Mesenchymal stem cell (in vitro differentiated cells and primary cell): Measurements from ENCODE around the gene POLRMT.

ENCODE experiments used
- DNase-seq: peaks from one replicate; pipeline ENCODE4 v3.0.0-alpha.2; 2013
- H2AFZ ChIP-seq: one replicate; pipeline ENCODE4 v1.6.1; 2013; ENCODE audit warnings: low read depth, mild to moderate bottlenecking, control low read depth, inconsistent platforms, low read length, moderate library complexity
- H2AK5ac ChIP-seq: 2 replicates; pipeline ENCODE4 v1.6.1; 2013; ENCODE audit warnings: low read length, moderate library complexity, mild to moderate bottlenecking, inconsistent platforms; ENCODE audit not compliant: severe bottlenecking
- H2BK120ac ChIP-seq: one replicate; pipeline ENCODE4 v1.6.1; 2013; ENCODE audit warnings: low read depth, mild to moderate bottlenecking, inconsistent platforms, low read length, moderate library complexity
- H2BK12ac ChIP-seq, 2 experiments: one replicate each; pipeline ENCODE4 v1.6.1; 2013; ENCODE audit warnings: inconsistent platforms in 2 of 2, low read length in 2 of 2, mild to moderate bottlenecking in 2 of 2, moderate library complexity in 2 of 2, control low read depth in 1 of 2
- H2BK15ac ChIP-seq: one replicate; pipeline ENCODE4 v1.6.1; 2013; ENCODE audit warnings: mild to moderate bottlenecking, low read depth, inconsistent platforms; ENCODE audit not compliant: poor library complexity, severe bottlenecking
- H2BK5ac ChIP-seq: 2 replicates; pipeline ENCODE4 v1.6.1; 2013; ENCODE audit warnings: low read depth, mild to moderate bottlenecking, low read length, control low read depth, inconsistent platforms; ENCODE audit not compliant: poor library complexity, severe bottlenecking
- H3K14ac ChIP-seq, 2 experiments: one replicate each; pipeline ENCODE4 v1.6.1; 2013; ENCODE audit warnings: inconsistent platforms in 2 of 2, low read length in 2 of 2, control low read depth in 1 of 2, mild to moderate bottlenecking in 1 of 2, moderate library complexity in 1 of 2
- H3K18ac ChIP-seq, 2 experiments: one replicate each; pipeline ENCODE4 v1.6.1; 2013; ENCODE audit warnings: inconsistent platforms in 2 of 2, low read length in 2 of 2, control low read depth in 1 of 2, low read depth in 1 of 2, mild to moderate bottlenecking in 1 of 2
- H3K23ac ChIP-seq, 2 experiments: one replicate each; pipeline ENCODE4 v1.6.1; 2013; ENCODE audit warnings: inconsistent platforms in 2 of 2, low read length in 2 of 2, mild to moderate bottlenecking in 2 of 2, moderate library complexity in 2 of 2, control low read depth in 1 of 2
- H3K27ac ChIP-seq: 2 replicates; pipeline ENCODE4 v1.5.1; 2013; ENCODE audit warnings: mild to moderate bottlenecking, moderate library complexity, low read length, control low read depth, inconsistent platforms; ENCODE audit not compliant: poor library complexity, severe bottlenecking
- H3K27me3 ChIP-seq, 2 experiments: 2 replicates each; pipeline versions ENCODE4 v1.6.1 to v1.7.0; 2013; ENCODE audit warnings: low read length in 2 of 2, mild to moderate bottlenecking in 2 of 2, moderate library complexity in 2 of 2, control low read depth in 1 of 2, inconsistent platforms in 1 of 2; ENCODE audit not compliant: control insufficient read depth in 1 of 2, insufficient read depth in 1 of 2
- H3K36me3 ChIP-seq, 2 experiments: 2 replicates each; pipeline versions ENCODE4 v1.6.1 to v1.7.0; 2013; ENCODE audit warnings: low read length in 2 of 2, control low read depth in 1 of 2, inconsistent platforms in 1 of 2, low read depth in 1 of 2, mild to moderate bottlenecking in 1 of 2; ENCODE audit not compliant: insufficient read depth in 2 of 2, control insufficient read depth in 1 of 2
- H3K4ac ChIP-seq, 2 experiments: one replicate each; pipeline ENCODE4 v1.6.1; 2013; ENCODE audit warnings: inconsistent platforms in 2 of 2, low read length in 2 of 2, mild to moderate bottlenecking in 2 of 2, moderate library complexity in 2 of 2, control low read depth in 1 of 2, low read depth in 1 of 2
- H3K4me1 ChIP-seq: 2 replicates; pipeline ENCODE4 v1.6.1; 2013; ENCODE audit warnings: low read depth, low read length, control low read depth; ENCODE audit not compliant: control insufficient read depth, insufficient read depth
- H3K4me2 ChIP-seq: 2 replicates; pipeline ENCODE4 v1.6.1; 2013; ENCODE audit warnings: low read length, mild to moderate bottlenecking, inconsistent platforms; ENCODE audit not compliant: poor library complexity, severe bottlenecking
- H3K4me3 ChIP-seq, 2 experiments: 2 replicates each; pipeline versions ENCODE4 v1.5.1 to v1.7.0; 2013; ENCODE audit warnings: low read length in 2 of 2, mild to moderate bottlenecking in 2 of 2, control low read depth in 1 of 2, low read depth in 1 of 2; ENCODE audit not compliant: insufficient read depth in 1 of 2
- H3K79me1 ChIP-seq: replicated peaks from 2 replicates; pipeline ENCODE4 v1.6.1; 2013; ENCODE audit warnings: mild to moderate bottlenecking, control low read depth, low read length, inconsistent platforms; ENCODE audit not compliant: poor library complexity, severe bottlenecking
- H3K9ac ChIP-seq: 2 replicates; pipeline ENCODE4 v1.7.0; 2013; ENCODE audit warnings: mild to moderate bottlenecking, low read length, moderate library complexity
- H3K9me3 ChIP-seq: 2 replicates; pipeline ENCODE4 v1.7.0; 2013; ENCODE audit warnings: mild to moderate bottlenecking, low read length; ENCODE audit not compliant: control insufficient read depth
- H4K8ac ChIP-seq: one replicate; pipeline ENCODE4 v1.6.1; 2013; ENCODE audit warnings: inconsistent platforms, mild to moderate bottlenecking, low read length, moderate library complexity
- H4K91ac ChIP-seq: one replicate; pipeline ENCODE4 v1.6.1; 2013; ENCODE audit warnings: mild to moderate bottlenecking, low read length, inconsistent platforms
- whole genome bisulfite sequencing: methylation state at CpG from one replicate; pipeline ENCODE4 v1.1.7; 2013; ENCODE audit warnings: mixed read lengths; 5-methylcytosine and 5-hydroxymethylcytosine counted together

Gene POLRMT

GRCh38 chr19:677601-678436, 44.5 kb upstream of the POLRMT start:
- H3K14ac ChIP-seq: peak overlapping the region in 1 of 2 experiments; percentile 26
- H3K36me3 ChIP-seq: peaks cover 0 to 23% of the 10 kb centered on the region in 2 experiments
- H3K9me3 ChIP-seq: no peaks in the 10 kb centered on the region
- H3K79me1 ChIP-seq: peaks cover 5% of the 10 kb centered on the region
- H2AFZ ChIP-seq: no peak overlapping the region
- peak overlapping the region in 1 of 2 experiments; percentile 91 for H2BK12ac ChIP-seq
- H2AK5ac ChIP-seq: peak overlapping the region; percentile 8
- peak overlapping the region in 1 of 2 experiments; percentile 78 for H3K18ac ChIP-seq
- peaks cover 44% of the 10 kb centered on the region for H3K4me1 ChIP-seq
- peak overlapping the region; percentile 24 for H2BK120ac ChIP-seq
- H3K4me2 ChIP-seq: peak overlapping the region; percentile 66
- H3K9ac ChIP-seq: no peak overlapping the region
- peak; percentile 64 for DNase-seq
- H4K8ac ChIP-seq: no peak overlapping the region
- no peak overlapping the region for H3K4me3 ChIP-seq
- no peak overlapping the region for H2BK5ac ChIP-seq
- peaks cover 0 to 3% of the 10 kb centered on the region in 2 experiments for H3K27me3 ChIP-seq
- no peak overlapping the region for H3K23ac ChIP-seq
- H3K27ac ChIP-seq: peak overlapping the region; percentile 11
- peak overlapping the region in 1 of 2 experiments; percentile 63 for H3K4ac ChIP-seq
- H4K91ac ChIP-seq: no peak overlapping the region
- 74% methylated on average over 22 of the region's 22 CpGs for WGBS
- H2BK15ac ChIP-seq: no peak overlapping the region

GRCh38 chr19:677201-677600, 43.9 kb upstream of the POLRMT start:
- Histone ChIP-seq H3K4me2 (peak overlapping the region; percentile 66), H3K14ac (no peak overlapping the region), H2BK15ac (no peak overlapping the region), H3K79me1 (peaks cover 5% of the 10 kb centered on the region), H4K91ac (peak overlapping the region; percentile 76), H4K8ac (no peak overlapping the region), H3K4me3 (peak overlapping the region in 1 of 2 experiments; percentile 66), H3K23ac (no peak overlapping the region), H2BK5ac (no peak overlapping the region), H3K27ac (no peak overlapping the region), H3K4me1 (peaks cover 44% of the 10 kb centered on the region), H3K27me3 (peaks cover 0 to 3% of the 10 kb centered on the region in 2 experiments), H3K9me3 (no peaks in the 10 kb centered on the region), H2AK5ac (no peak overlapping the region), H2BK12ac (peak overlapping the region in 1 of 2 experiments; percentile 27), H3K9ac (no peak overlapping the region), H3K4ac (no peak overlapping the region), H2AFZ (no peak overlapping the region), H3K18ac (peak overlapping the region in 1 of 2 experiments; percentile 6), H3K36me3 (peaks cover 0 to 16% of the 10 kb centered on the region in 2 experiments), H2BK120ac (peak overlapping the region; percentile 24)
- WGBS: 4% methylated on average over 12 of the region's 15 CpGs
- DNase-seq: peak; percentile 88

GRCh38 chr19:676339-677105, 43.2 kb upstream of the POLRMT start, which contains the start of gene FSTL3:
Gene FSTL3, plus strand, starts transcription at chr19:676392. Its CDS starts 32 bp downstream, at chr19:676424.
- Histone ChIP-seq H3K9ac (peak within 1 kb of the TSS; percentile 76), H2AFZ (no peak within 1 kb of the TSS), H3K4me2 (peak within 1 kb of the TSS; percentile 67), H3K4me3 (peak within 1 kb of the TSS; percentile 66 to 78), H3K18ac (peak within 1 kb of the TSS; percentile 82 to 88), H3K4ac (peak within 1 kb of the TSS; percentile 70 to 95), H2BK120ac (peak within 1 kb of the TSS; percentile 68), H3K9me3 (no peaks in the 10 kb centered on the region), H3K36me3 (peaks cover 0 to 11% of the 10 kb centered on the region in 2 experiments), H2BK5ac (peak within 1 kb of the TSS; percentile 60), H3K27me3 (peaks cover 0 to 3% of the 10 kb centered on the region in 2 experiments), H2BK12ac (peak within 1 kb of the TSS; percentile 14 to 79), H2AK5ac (peak within 1 kb of the TSS; percentile 96), H4K8ac (peak within 1 kb of the TSS; percentile 67), H3K27ac (peak within 1 kb of the TSS; percentile 10), H2BK15ac (peak within 1 kb of the TSS; percentile 26), H3K14ac (peak within 1 kb of the TSS in 1 of 2 experiments; percentile 82), H3K4me1 (peaks cover 46% of the 10 kb centered on the region), H3K79me1 (peaks cover 5% of the 10 kb centered on the region), H3K23ac (no peak within 1 kb of the TSS), H4K91ac (peak within 1 kb of the TSS; percentile 93)
- WGBS: 16% methylated on average over 42 of the region's 63 CpGs
- DNase-seq: peak; percentile 27
